IMR-90 (cell line): ENCODE data around the gene BCL2L2.

Source experiments
- CTCF ChIP-seq: conservative IDR thresholded peaks from 2 replicates; pipeline ENCODE4 v1.5.1; 2012; ENCODE audit warnings: mild to moderate bottlenecking, low read depth, low read length, improper control_type of control experiment
- ELK1 ChIP-seq: fragments of 150-350 bp; IDR thresholded peaks from 2 replicates; pipeline ENCODE4 v1.6.1; 2016; ENCODE audit warnings: low read depth, mild to moderate bottlenecking, low read length, moderate library complexity, borderline replicate concordance
- POLR2A ChIP-seq: IDR thresholded peaks from 2 replicates; pipeline ENCODE4 v1.6.1; 2012; ENCODE audit warnings: mild to moderate bottlenecking, low read depth, low read length
- RAD21 ChIP-seq: IDR thresholded peaks from 2 replicates; pipeline ENCODE4 v1.6.1; 2012; ENCODE audit warnings: low read length, improper control_type of control experiment
- SMC3 ChIP-seq: fragments of 150-350 bp; IDR thresholded peaks from 2 replicates; pipeline ENCODE4 v1.6.1; 2016; ENCODE audit warnings: low read depth, mild to moderate bottlenecking, antibody characterized with exemption, low read length, moderate library complexity
- TF ChIP-seq, protein P1 (sequence below): fragments of 150-350 bp; IDR thresholded peaks from 2 replicates; pipeline ENCODE4 v1.6.1; 2017; ENCODE audit warnings: mild to moderate bottlenecking, antibody characterized with exemption, low read length, low read depth

GRCh38 chr14:23269193-23269592 is 37.4 kb upstream of the BCL2L2 start:
- TF ChIP-seq CTCF (no peak), POLR2A (no peak), ELK1 (no peak), SMC3 (no peak), RAD21 (no peak)
- TF ChIP-seq, protein P1, sequence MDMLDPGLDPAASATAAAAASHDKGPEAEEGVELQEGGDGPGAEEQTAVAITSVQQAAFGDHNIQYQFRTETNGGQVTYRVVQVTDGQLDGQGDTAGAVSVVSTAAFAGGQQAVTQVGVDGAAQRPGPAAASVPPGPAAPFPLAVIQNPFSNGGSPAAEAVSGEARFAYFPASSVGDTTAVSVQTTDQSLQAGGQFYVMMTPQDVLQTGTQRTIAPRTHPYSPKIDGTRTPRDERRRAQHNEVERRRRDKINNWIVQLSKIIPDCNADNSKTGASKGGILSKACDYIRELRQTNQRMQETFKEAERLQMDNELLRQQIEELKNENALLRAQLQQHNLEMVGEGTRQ, result no peak
